GM21526 (cell line): ENCODE data around the gene WNT9B.

Experiments
- ATAC-seq: cut with Tn5 transposase; IDR thresholded peaks from one replicate; pipeline ENCODE4 v1.9.1; 2021; ENCODE audit warnings: moderate library complexity; ENCODE audit not compliant: unreplicated experiment, low FRiP score

Gene WNT9B

GRCh38 chr17:46853896-46854444 is 2.6 kb downstream of the WNT9B start:
- ATAC-seq: no peak

GRCh38 chr17:46854515-46854914 is 3.1 kb downstream of the WNT9B start:
- ATAC-seq: no peak

GRCh38 chr17:46854948-46855347 is 3.6 kb downstream of the WNT9B start:
- ATAC-seq: no peak

GRCh38 chr17:46857600-46857999 is 6.2 kb downstream of the WNT9B start:
- ATAC-seq: no peak

- no peak for ATAC-seq
Measured at GRCh38 chr17:46859996-46860395, 8.6 kb downstream of the WNT9B start.

GRCh38 chr17:46862949-46863348 is 11.6 kb downstream of the WNT9B start:
- no peak for ATAC-seq

GRCh38 chr17:46863383-46864121 is 12.2 kb downstream of the WNT9B start:
- no peak for ATAC-seq

GRCh38 chr17:46865100-46865499 is 13.7 kb downstream of the WNT9B start:
- ATAC-seq: no peak

- no peak for ATAC-seq
Measured at GRCh38 chr17:46866325-46866724, 14.9 kb downstream of the WNT9B start.

GRCh38 chr17:46866747-46867146 is 15.4 kb downstream of the WNT9B start:
- ATAC-seq: no peak

GRCh38 chr17:46868689-46869187 is 17.4 kb downstream of the WNT9B start:
- ATAC-seq: no peak

- no peak for ATAC-seq
Measured at GRCh38 chr17:46869296-46869695, 17.9 kb downstream of the WNT9B start.

- no peak for ATAC-seq
Measured at GRCh38 chr17:46869975-46870803, 18.8 kb downstream of the WNT9B start.

- ATAC-seq: no peak
Measured at GRCh38 chr17:46872421-46872820, 21.0 kb downstream of the WNT9B start.

- ATAC-seq: no peak
Measured at GRCh38 chr17:46873941-46874645, 22.7 kb downstream of the WNT9B start.

GRCh38 chr17:46874906-46875305 is 23.5 kb downstream of the WNT9B start:
- ATAC-seq: no peak

GRCh38 chr17:46875849-46876352 is 24.5 kb downstream of the WNT9B start:
- no peak for ATAC-seq

GRCh38 chr17:46876353-46876887 is 25.0 kb downstream of the WNT9B start:
- ATAC-seq: no peak

GRCh38 chr17:46876926-46877325 is 25.5 kb downstream of the WNT9B start:
- no peak for ATAC-seq

- no peak for ATAC-seq
Measured at GRCh38 chr17:46877466-46877865, 26.1 kb downstream of the WNT9B start.
